ENCODE measurements around the gene MELTF.

- TF ChIP-seq CTCF (IDR thresholded peaks at IDR 0.05) (no peak), POLR2AphosphoS5 (IDR thresholded peaks at IDR 0.05) (no peak), EP300 (IDR thresholded peaks at IDR 0.05) (no peak)
Measured at GRCh38 chr3:196967412-196968232, 62.0 kb downstream of the MELTF start.
